Vagina (tissue), 2 donors: ENCODE measurements around the gene NNMT. TPM values are rescaled to one million over a fixed set of nuclear protein-coding genes. Genes with fewer than 3 reads are reported as not detected.

Experiments used
- DNase-seq, 2 donors: peaks; one replicate each; pipeline ENCODE4 v3.0.0-alpha.2; 2017; ENCODE audit errors: extremely low spot score in 2 of 2
- H3K27ac ChIP-seq: fragments of 200-600 bp; sonication (generic); one replicate; pipeline ENCODE4 v1.5.1; 2019
- H3K27me3 ChIP-seq: fragments of 200-600 bp; sonication (generic); one replicate; pipeline ENCODE4 v1.5.1; 2019
- H3K36me3 ChIP-seq, 2 donors: fragments of 200-600 bp; sonication (generic); one replicate each; pipeline ENCODE4 v1.5.1; 2017 to 2019
- H3K4me1 ChIP-seq: fragments of 200-600 bp; sonication (generic); one replicate; pipeline ENCODE4 v1.5.1; 2019
- H3K4me3 ChIP-seq, 2 donors: fragments of 200-600 bp; sonication (generic); 1 replicate in 1 of 2; 2 replicates in 1 of 2; pipeline ENCODE4 v1.5.1; 2016 to 2019
- H3K9me3 ChIP-seq: fragments of 200-600 bp; sonication (generic); one replicate; pipeline ENCODE4 v1.5.1; 2019
- CTCF ChIP-seq, 3 experiments: fragments of 450-650 bp in 2 of 3; fragments of 200-600 bp in 1 of 3; sonication (generic) in 1 of 3; IDR thresholded peaks; one replicate each; pipeline ENCODE4 v1.5.1; 2017 to 2019; ENCODE audit warnings: antibody characterized with exemption in 3 of 3, mild to moderate bottlenecking in 2 of 3, moderate library complexity in 2 of 3
- POLR2A ChIP-seq, 2 donors: fragments of 450-650 bp; IDR thresholded peaks; one replicate each; pipeline ENCODE4 v1.6.1; 2017; ENCODE audit warnings: antibody characterized with exemption in 2 of 2, mild to moderate bottlenecking in 2 of 2, moderate library complexity in 2 of 2
- POLR2AphosphoS5 ChIP-seq, 2 donors: sonication (generic); formaldehyde crosslinking; IDR thresholded peaks; one replicate each; pipeline ENCODE4 v1.9.0; 2017; ENCODE audit warnings: antibody characterized with exemption in 2 of 2, mild to moderate bottlenecking in 2 of 2, low read depth in 1 of 2; ENCODE audit not compliant: insufficient read depth in 1 of 2
- intact Hi-C: fragments of 100-400 bp; cut with DNase I; formaldehyde crosslinking; loops from one replicate; pipeline ENCODE4 v1.15.1; 2023
- total RNA-seq: library from RNA; depleted of rRNA; stranded (reverse); fragments of >200 nt; gene quantifications from one replicate; pipeline ENCODE4 v1.2.3, GENCODE V29; 2016

The NNMT gene
- total RNA-seq, 1 donor from 2014 or later = 898 TPM

- H3K4me3 ChIP-seq = no peak overlapping the region
- no peak overlapping the region for H3K27ac ChIP-seq
- no peaks in the 10 kb centered on the region for H3K9me3 ChIP-seq
- no peaks in the 10 kb centered on the region for H3K36me3 ChIP-seq
- no peak for DNase-seq
- intact Hi-C loops = no loop called here
- no peaks in the 10 kb centered on the region for H3K27me3 ChIP-seq
- peaks cover 21% of the 10 kb centered on the region for H3K4me1 ChIP-seq
- TF ChIP-seq POLR2AphosphoS5 (IDR thresholded peaks at IDR 0.05; ENCODE audit: insufficient read depth in 1 of 2, low read depth in 1 of 2) (no peak), CTCF (IDR thresholded peaks at IDR 0.05) (no peak), POLR2A (IDR thresholded peaks at IDR 0.05) (no peak)
Observed at GRCh38 chr11:114291381-114291780, 4.8 kb upstream of the NNMT start.

GRCh38 chr11:114291842-114292680, 4.1 kb upstream of the NNMT start:
- no peak overlapping the region for H3K4me3 ChIP-seq
- H3K9me3 ChIP-seq = no peaks in the 10 kb centered on the region
- H3K36me3 ChIP-seq = no peaks in the 10 kb centered on the region
- no peak overlapping the region for H3K27ac ChIP-seq
- no peaks in the 10 kb centered on the region for H3K27me3 ChIP-seq
- DNase-seq = no peak
- TF ChIP-seq CTCF (IDR thresholded peaks at IDR 0.05) (no peak), POLR2A (IDR thresholded peaks at IDR 0.05) (no peak), POLR2AphosphoS5 (IDR thresholded peaks at IDR 0.05; ENCODE audit: insufficient read depth in 1 of 2, low read depth in 1 of 2) (no peak)
- peaks cover 21% of the 10 kb centered on the region for H3K4me1 ChIP-seq
- intact Hi-C loops = no loop called here

- DNase-seq = peak in 1 of 2 donors; percentile 75
- Histone ChIP-seq H3K27ac (peak overlapping the region; percentile 91), H3K4me3 (no peak overlapping the region), H3K4me1 (peaks cover 27% of the 10 kb centered on the region), H3K9me3 (no peaks in the 10 kb centered on the region), H3K36me3 (no peaks in the 10 kb centered on the region), H3K27me3 (no peaks in the 10 kb centered on the region)
- intact Hi-C loops = no loop called here
- TF ChIP-seq CTCF (IDR thresholded peaks at IDR 0.05) = no peak
- no peak for TF ChIP-seq POLR2AphosphoS5 (IDR thresholded peaks at IDR 0.05; ENCODE audit: insufficient read depth in 1 of 2, low read depth in 1 of 2)
- no peak for TF ChIP-seq POLR2A (IDR thresholded peaks at IDR 0.05)
Observed at GRCh38 chr11:114293201-114293711, 2.9 kb upstream of the NNMT start.

GRCh38 chr11:114296605-114297372, 590 bp downstream of the NNMT start:
- TF ChIP-seq POLR2A (IDR thresholded peaks at IDR 0.05) = no peak
- intact Hi-C loops = no loop called here
- Histone ChIP-seq H3K36me3 (no peaks in the 10 kb centered on the region), H3K27ac (peak overlapping the region; percentile 91), H3K4me3 (peak overlapping the region; percentile 35 to 43), H3K4me1 (peaks cover 27% of the 10 kb centered on the region), H3K27me3 (no peaks in the 10 kb centered on the region), H3K9me3 (no peaks in the 10 kb centered on the region)
- no peak for DNase-seq

- no peaks in the 10 kb centered on the region for H3K36me3 ChIP-seq
- no peaks in the 10 kb centered on the region for H3K27me3 ChIP-seq
- peak overlapping the region; percentile 35 to 43 for H3K4me3 ChIP-seq
- no peak for TF ChIP-seq POLR2AphosphoS5 (IDR thresholded peaks at IDR 0.05; ENCODE audit: insufficient read depth in 1 of 2, low read depth in 1 of 2)
- no peak for TF ChIP-seq POLR2A (IDR thresholded peaks at IDR 0.05)
- intact Hi-C loops = no loop called here
- no peak for DNase-seq
- H3K27ac ChIP-seq = peak overlapping the region; percentile 91
- peaks cover 22% of the 10 kb centered on the region for H3K4me1 ChIP-seq
- no peaks in the 10 kb centered on the region for H3K9me3 ChIP-seq
Observed at GRCh38 chr11:114297806-114298709, 1.9 kb downstream of the NNMT start.
